Activated CD8-positive, alpha-beta memory T cell treated with anti-CD3 and anti-CD28 coated beads, Interleukin-2, amount 50 U/mL, for 24 hours (primary cell): ENCODE data around the gene NPL.

ENCODE experiments used
- DNase-seq: peaks from one replicate; pipeline ENCODE4 v3.0.0-alpha.2; 2020; ENCODE audit errors: extremely low read depth

The NPL gene

GRCh38 chr1:182816863-182817262, 27.3 kb downstream of the NPL start:
- no peak for DNase-seq

GRCh38 chr1:182817802-182818201, 28.2 kb downstream of the NPL start:
- DNase-seq = no peak

- DNase-seq = no peak
Observed at GRCh38 chr1:182823220-182823619, 33.6 kb downstream of the NPL start.

GRCh38 chr1:182826892-182827291, 37.3 kb downstream of the NPL start:
- DNase-seq = no peak

- no peak for DNase-seq
Observed at GRCh38 chr1:182829285-182829932, 39.8 kb downstream of the NPL start.

GRCh38 chr1:182833271-182833670, 43.7 kb downstream of the NPL start:
- DNase-seq = no peak

- DNase-seq = no peak
Observed at GRCh38 chr1:182834326-182834725, 44.8 kb downstream of the NPL start.

GRCh38 chr1:182835806-182836205, 46.2 kb downstream of the NPL start:
- DNase-seq = no peak

GRCh38 chr1:182839209-182840066, 49.9 kb downstream of the NPL start, which contains the start of gene DHX9:
Gene DHX9, plus strand, starts transcription at chr1:182839347. Its CDS starts 3,220 bp downstream, at chr1:182842567.
- peak; percentile 85 for DNase-seq

GRCh38 chr1:182841368-182841988, 51.9 kb downstream of the NPL start:
- no peak for DNase-seq

GRCh38 chr1:182842265-182842664, 52.7 kb downstream of the NPL start:
- no peak for DNase-seq

- DNase-seq = no peak
Observed at GRCh38 chr1:182845379-182845778, 55.8 kb downstream of the NPL start.

GRCh38 chr1:182845894-182846293, 56.3 kb downstream of the NPL start:
- no peak for DNase-seq

- DNase-seq = no peak
Observed at GRCh38 chr1:182847105-182847504, 57.5 kb downstream of the NPL start.

GRCh38 chr1:182848736-182849135, 59.2 kb downstream of the NPL start:
- DNase-seq = no peak

GRCh38 chr1:182850319-182850718, 60.7 kb downstream of the NPL start:
- DNase-seq = no peak

- no peak for DNase-seq
Observed at GRCh38 chr1:182851825-182852224, 62.3 kb downstream of the NPL start.

- DNase-seq = no peak
Observed at GRCh38 chr1:182855911-182856310, 66.3 kb downstream of the NPL start.

GRCh38 chr1:182857212-182857611, 67.6 kb downstream of the NPL start:
- DNase-seq = no peak

GRCh38 chr1:182860658-182861057, 71.1 kb downstream of the NPL start:
- DNase-seq = no peak

- DNase-seq = no peak
Observed at GRCh38 chr1:182861994-182862393, 72.4 kb downstream of the NPL start.

GRCh38 chr1:182862827-182863226, 73.3 kb downstream of the NPL start:
- DNase-seq = no peak

- no peak for DNase-seq
Observed at GRCh38 chr1:182863940-182864339, 74.4 kb downstream of the NPL start.
